Measurements from ENCODE around the gene SLC22A14. TPM values are rescaled to one million over a fixed set of nuclear protein-coding genes. Genes with fewer than 3 reads are reported as not detected.

Gene SLC22A14
- total and polyA plus RNA-seq, 9 of the 15 experiments (the other 6 are each of a cell fraction or from before 2014, with no cell fraction given), result 0.03 to 0.07 TPM; not detected in 7

DNA sequence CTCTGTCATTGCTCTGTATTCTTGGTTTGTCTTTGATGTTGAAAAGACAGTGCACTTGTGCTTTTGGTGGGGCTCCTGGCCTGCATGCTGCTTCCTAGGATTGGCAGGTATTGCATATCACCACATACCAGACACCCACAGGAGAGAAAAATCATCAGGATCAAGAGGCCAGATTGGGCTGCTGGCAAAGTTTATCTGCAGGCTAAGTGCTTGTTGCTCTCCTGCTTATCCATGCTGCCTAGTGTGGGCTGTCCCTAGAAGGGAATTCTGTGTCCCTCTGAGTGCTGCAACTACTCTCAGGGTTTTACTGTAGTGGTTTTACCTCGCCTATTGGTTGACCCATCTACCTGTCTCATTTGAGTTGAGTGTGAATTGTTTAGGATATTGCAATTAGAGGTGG lies 17.3 kb upstream of the SLC22A14 start:
- peaks cover 0 to 7% of the 10 kb centered on the region in 2 experiments; a peak in 1 of 5 replicates for H3K27me3 ChIP-seq (ENCODE audit: control insufficient read depth in 2 of 2, insufficient read depth in 2 of 2, low read length in 2 of 2)
- peak; percentile 32; the same call in 1 of the 2 replicates for TF ChIP-seq MTA2 (IDR thresholded peaks at IDR 0.05; ENCODE audit: low read depth)
- no peak for TF ChIP-seq RBBP5 (IDR thresholded peaks at IDR 0.05; ENCODE audit: borderline replicate concordance, insufficient read depth, low read length, poor library complexity, severe bottlenecking)
- peak; percentile 57; the same call in 1 of the 2 replicates for TF ChIP-seq NCOR1 (IDR thresholded peaks at IDR 0.05)
- TF ChIP-seq MEIS2 (IDR thresholded peaks at IDR 0.05; ENCODE audit: partially characterized antibody), result peak; percentile 8
- no peak for TF ChIP-seq MAFK (IDR thresholded peaks at IDR 0.05; ENCODE audit: low read length)
- peak; percentile 64 for TF ChIP-seq ARID1B (IDR thresholded peaks at IDR 0.05)
- TF ChIP-seq, protein P1, sequence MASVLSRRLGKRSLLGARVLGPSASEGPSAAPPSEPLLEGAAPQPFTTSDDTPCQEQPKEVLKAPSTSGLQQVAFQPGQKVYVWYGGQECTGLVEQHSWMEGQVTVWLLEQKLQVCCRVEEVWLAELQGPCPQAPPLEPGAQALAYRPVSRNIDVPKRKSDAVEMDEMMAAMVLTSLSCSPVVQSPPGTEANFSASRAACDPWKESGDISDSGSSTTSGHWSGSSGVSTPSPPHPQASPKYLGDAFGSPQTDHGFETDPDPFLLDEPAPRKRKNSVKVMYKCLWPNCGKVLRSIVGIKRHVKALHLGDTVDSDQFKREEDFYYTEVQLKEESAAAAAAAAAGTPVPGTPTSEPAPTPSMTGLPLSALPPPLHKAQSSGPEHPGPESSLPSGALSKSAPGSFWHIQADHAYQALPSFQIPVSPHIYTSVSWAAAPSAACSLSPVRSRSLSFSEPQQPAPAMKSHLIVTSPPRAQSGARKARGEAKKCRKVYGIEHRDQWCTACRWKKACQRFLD (CRISPR knock-in tag; IDR thresholded peaks at IDR 0.05), result 0 out of 2 replicates have a peak, but pooled peaks have one; percentile 8
- TF ChIP-seq, protein P2, sequence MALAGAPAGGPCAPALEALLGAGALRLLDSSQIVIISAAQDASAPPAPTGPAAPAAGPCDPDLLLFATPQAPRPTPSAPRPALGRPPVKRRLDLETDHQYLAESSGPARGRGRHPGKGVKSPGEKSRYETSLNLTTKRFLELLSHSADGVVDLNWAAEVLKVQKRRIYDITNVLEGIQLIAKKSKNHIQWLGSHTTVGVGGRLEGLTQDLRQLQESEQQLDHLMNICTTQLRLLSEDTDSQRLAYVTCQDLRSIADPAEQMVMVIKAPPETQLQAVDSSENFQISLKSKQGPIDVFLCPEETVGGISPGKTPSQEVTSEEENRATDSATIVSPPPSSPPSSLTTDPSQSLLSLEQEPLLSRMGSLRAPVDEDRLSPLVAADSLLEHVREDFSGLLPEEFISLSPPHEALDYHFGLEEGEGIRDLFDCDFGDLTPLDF (CRISPR knock-in tag; IDR thresholded peaks at IDR 0.05), result no peak
- TF ChIP-seq CBFA2T3 (IDR thresholded peaks at IDR 0.05), result peak; percentile 80
- TF ChIP-seq TAL1 (IDR thresholded peaks at IDR 0.05), result peak; percentile 65
- peak; percentile 66 for TF ChIP-seq TEAD4 (IDR thresholded peaks at IDR 0.05; ENCODE audit: low read length)
- TF ChIP-seq TEAD4 (CRISPR knock-in tag; IDR thresholded peaks at IDR 0.05; ENCODE audit: borderline replicate concordance), result no peak
- TF ChIP-seq DPF2 (IDR thresholded peaks at IDR 0.05), result 0 out of 2 replicates have a peak, but pooled peaks have one; percentile 20
- no peak for TF ChIP-seq SMAD1 (IDR thresholded peaks at IDR 0.05; ENCODE audit: low read depth, low read length, partially characterized antibody)
- peak; percentile 67 for TF ChIP-seq TCF3 (CRISPR knock-in tag; IDR thresholded peaks at IDR 0.05)
- peak; percentile 64 for TF ChIP-seq CBFA2T2 (conservative IDR thresholded peaks at IDR 0.05)
- intact Hi-C loops (cut with micrococcal nuclease) (no loop called here), in situ Hi-C loops (cut with MboI) (no loop called here)
- H4K20me1 ChIP-seq (replicated peaks; ENCODE audit: control insufficient read depth, insufficient read depth, low read length), result peaks cover 5% of the 10 kb centered on the region; the same call in 1 of the 2 replicates
- H3K36me3 ChIP-seq (ENCODE audit: control insufficient read depth, insufficient read depth, low read length), result no peaks in the 10 kb centered on the region
- peak in 2 of 4 experiments; percentile 31 to 55 for DNase-seq (ENCODE audit: extremely low read depth in 1 of 4, low spot score in 3 of 4)
- no peak overlapping the region for H2AFZ ChIP-seq (ENCODE audit: low read depth, low read length)
- FAIRE-seq, result peak; percentile 19
- peaks cover 4 to 13% of the 10 kb centered on the region in 2 experiments; a peak in 2 of 5 replicates for H3K4me1 ChIP-seq (replicated peaks in 1 of 2; ENCODE audit: control insufficient read depth in 2 of 2, insufficient read depth in 2 of 2, low read length in 2 of 2)
- peak; percentile 29 for ATAC-seq
- POLR2A ChIA-PET, result interaction anchor here (0.6 to 1.5 kb wide), 6 partner anchors 8 to 147 kb away, joined by 3 to 7 read pairs (median 4); partner anchors contain the start of gene OXSR1
- no peak overlapping the region for H3K9ac ChIP-seq (ENCODE audit: insufficient read depth in 1 of 2, low read depth in 2 of 2, low read length in 2 of 2)
- no peaks in the 10 kb centered on the region for H3K9me3 ChIP-seq (replicated peaks; ENCODE audit: control insufficient read depth, insufficient read depth, low read depth, low read length)
- H3K27ac ChIP-seq (ENCODE audit: extremely low read depth, low read depth, low read length), result no peak overlapping the region
- WGBS (ENCODE audit: insufficient coverage, low coverage, missing lambda C conversion rate), result 0% methylated on average over 1 of the region's 1 CpG
- H3K9me1 ChIP-seq (ENCODE audit: control insufficient read depth, insufficient read depth, low read length), result no peaks in the 10 kb centered on the region
- H3K4me3 ChIP-seq, result no peak overlapping the region
- BruUV-seq (replicated peaks), result no TSS peak
- CTCF ChIA-PET (ENCODE audit: low intra/inter-chr PET ratio), result no interaction called here
- no peaks in the 10 kb centered on the region for H3K79me2 ChIP-seq (ENCODE audit: control insufficient read depth, insufficient read depth, low read length)
- peak overlapping the region; percentile 32 for H3K4me2 ChIP-seq (ENCODE audit: insufficient read depth, low read length)

All from K562 (cell line).